GM21529 (cell line): ENCODE data around the gene LAMB4.

Experiments used
- ATAC-seq: cut with Tn5 transposase; IDR thresholded peaks from one replicate; pipeline ENCODE4 v1.9.1; 2021; ENCODE audit not compliant: unreplicated experiment

LAMB4 gene

GRCh38 chr7:108083980-108084379, 46.2 kb downstream of the LAMB4 start:
- no peak for ATAC-seq

DNA sequence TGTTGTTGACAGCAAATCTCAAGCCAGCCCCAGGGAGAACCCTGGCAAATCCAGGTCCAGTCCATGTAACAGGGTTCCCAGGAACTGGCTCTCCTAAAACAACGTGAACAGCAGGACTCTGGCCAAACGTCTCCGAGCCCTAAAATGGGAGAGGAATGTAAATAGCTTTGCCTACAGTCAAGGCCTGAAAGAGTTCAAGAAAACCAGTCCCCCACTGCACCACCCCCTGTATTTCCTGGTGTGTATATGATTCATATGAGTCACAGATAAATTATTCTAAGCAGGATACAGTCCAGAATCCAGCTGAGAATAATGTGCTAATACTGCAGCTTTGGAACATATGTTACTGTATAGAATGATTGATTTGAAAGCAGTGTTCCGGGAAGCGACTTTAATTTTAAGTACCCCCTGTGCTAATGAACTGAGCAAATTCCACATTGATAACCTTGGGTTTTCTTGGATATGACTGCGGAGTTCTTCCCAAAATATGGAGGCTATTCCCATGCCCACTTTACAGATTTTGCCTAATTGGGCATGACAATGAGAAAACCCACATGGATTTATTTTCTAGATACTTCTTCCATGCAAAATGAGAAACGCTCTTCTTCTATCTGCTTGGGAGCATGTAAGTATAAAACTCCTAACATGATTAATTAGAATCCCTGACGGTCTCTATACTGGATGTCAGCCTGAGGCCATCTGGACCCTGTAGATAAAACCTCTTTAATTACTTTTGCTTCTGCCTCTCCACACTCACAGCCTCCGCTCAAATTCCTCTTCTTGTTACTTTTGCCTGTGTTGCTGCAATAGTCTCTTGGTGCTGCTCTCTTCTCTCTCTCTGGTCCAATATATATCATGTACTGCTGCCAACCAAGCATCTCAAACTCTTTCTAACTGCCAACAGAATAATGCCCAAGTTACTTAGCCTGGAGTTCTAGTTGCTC, 50.2 kb downstream of the LAMB4 start:
- ATAC-seq, result no peak

DNA sequence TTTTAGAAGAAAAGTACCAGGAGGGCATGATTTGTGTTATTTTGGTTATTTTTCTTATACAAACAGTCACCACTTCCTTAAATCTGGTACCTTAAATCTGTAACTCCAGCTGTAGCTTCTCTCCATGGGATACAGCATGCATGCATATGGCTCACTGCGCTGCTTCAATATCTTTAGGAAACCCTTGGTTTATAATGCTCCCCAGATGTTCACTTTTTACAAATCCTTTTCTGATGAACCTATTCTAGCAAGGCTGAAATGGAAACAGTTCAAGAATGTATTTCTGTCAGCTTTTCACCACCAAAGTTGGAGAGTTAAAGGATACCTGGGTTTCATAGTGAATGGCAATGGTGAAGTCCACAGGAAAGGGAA, 50.9 kb downstream of the LAMB4 start:
- no peak for ATAC-seq

GRCh38 chr7:108078691-108079090, 51.5 kb downstream of the LAMB4 start:
- ATAC-seq, result no peak

GRCh38 chr7:108078211-108078673, 51.9 kb downstream of the LAMB4 start:
- no peak for ATAC-seq

GRCh38 chr7:108077709-108078108, 52.5 kb downstream of the LAMB4 start:
- no peak for ATAC-seq

DNA sequence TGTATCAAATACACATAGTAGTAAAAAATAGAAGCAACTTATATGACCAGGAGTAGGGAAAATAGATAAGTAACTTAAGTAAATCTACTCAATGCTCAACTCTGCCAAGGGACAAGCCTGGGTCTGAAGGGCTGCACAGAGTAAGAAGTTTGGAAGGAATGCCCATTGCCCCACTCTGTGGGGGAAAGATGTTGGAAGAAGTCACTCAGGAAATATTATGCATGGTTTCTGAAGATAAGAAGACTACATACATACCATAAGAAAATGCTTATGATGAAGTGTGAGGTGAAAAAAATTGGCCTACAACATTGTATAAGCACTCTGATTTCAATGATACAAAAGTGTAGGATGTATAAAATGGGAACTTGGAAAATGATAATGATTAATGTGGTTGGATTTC, 54.0 kb downstream of the LAMB4 start:
- no peak for ATAC-seq

- ATAC-seq, result no peak
Measured at GRCh38 chr7:108073305-108074070, 56.7 kb downstream of the LAMB4 start.

- no peak for ATAC-seq
Measured at GRCh38 chr7:108072739-108073138, 57.4 kb downstream of the LAMB4 start.

DNA sequence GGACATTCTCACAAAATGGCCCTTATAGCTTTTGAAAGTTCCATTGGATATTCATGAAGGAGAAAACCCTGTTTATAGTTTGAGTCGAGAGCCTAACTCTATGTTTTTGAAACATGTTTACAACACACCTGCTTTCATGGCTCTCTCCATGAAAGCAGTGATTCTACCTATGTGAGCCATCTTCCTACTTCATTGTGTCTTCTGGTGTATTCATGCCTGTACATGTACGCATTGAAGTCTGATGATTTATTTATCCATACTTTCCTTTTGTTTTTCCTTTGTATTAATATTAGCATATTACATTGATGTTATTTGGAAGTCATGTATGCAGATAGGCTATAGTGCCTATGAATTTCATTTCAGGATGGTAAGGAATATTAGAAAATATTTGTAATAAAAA, 58.0 kb downstream of the LAMB4 start:
- no peak for ATAC-seq

DNA sequence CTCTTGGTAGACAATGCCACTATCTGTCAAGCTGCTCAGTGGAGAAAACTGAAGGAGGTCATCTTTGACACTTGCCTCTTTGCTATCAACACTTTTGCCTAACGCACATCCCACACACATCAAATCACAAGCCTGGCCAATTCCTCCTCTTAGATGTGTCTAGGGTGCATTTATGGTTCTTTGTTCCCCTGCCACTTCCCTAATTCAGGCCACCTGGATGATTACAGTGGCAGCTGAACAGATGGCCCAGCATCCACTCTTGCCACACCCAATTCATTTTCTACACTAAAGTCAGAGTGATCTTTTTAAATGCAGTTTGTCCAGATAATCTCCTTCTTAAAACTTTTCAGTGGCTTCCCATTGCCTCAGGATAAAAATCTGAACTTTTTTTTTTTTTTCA, 58.6 kb downstream of the LAMB4 start:
- ATAC-seq, result no peak

DNA sequence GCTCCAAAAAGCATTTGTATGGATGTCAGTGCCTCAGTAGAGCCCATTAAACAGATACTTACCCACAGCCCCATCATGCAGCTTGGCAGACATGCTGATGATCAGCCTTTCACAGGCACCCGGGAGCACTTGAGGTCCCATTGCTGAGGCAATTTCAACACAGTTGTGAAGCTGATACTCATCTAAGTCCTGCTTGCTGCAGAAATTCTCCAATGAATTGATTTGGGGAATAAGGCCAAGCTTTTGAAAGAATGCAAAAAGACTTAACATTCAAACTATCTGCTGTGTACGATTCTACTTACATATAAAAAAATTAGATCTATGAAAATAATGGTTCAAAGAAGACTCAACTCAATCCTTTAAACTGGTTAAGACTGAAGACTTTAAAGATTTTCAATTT, 60.5 kb downstream of the LAMB4 start:
- ATAC-seq, result no peak

GRCh38 chr7:108067844-108068243, 62.3 kb downstream of the LAMB4 start:
- ATAC-seq, result no peak

- ATAC-seq, result no peak
Measured at GRCh38 chr7:108066486-108066885, 63.7 kb downstream of the LAMB4 start.

GRCh38 chr7:108063520-108063933, 66.6 kb downstream of the LAMB4 start:
- peak; percentile 83 for ATAC-seq

- ATAC-seq, result no peak
Measured at GRCh38 chr7:108062250-108063014, 67.7 kb downstream of the LAMB4 start.

GRCh38 chr7:108059526-108059925, 70.6 kb downstream of the LAMB4 start:
- no peak for ATAC-seq

DNA sequence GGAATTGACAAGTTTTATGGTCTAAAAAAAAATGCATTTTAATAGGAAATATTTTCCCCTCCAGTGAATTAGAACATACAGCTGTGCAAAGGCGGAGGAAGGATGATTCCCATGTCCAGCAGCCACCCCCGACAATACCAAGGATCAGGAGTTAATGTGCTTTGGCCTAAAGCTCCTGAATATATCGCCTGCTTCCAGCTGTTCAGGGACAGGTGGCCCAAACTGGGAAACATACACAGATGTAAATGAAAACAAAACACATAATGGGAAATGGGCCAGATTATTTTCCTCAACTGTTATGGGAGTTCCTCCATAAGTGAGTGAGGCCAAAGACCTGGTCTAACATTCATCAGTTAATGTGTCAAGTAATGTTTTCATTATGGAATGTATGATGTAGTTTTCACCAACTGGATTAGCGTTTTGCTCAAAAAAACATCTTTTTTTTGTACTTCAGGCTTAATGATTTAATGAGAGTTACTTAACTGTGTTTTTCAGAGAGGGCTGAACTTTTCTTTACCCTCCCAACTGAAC, 72.1 kb downstream of the LAMB4 start:
- ATAC-seq, result no peak

- no peak for ATAC-seq
Measured at GRCh38 chr7:108055611-108056021, 74.5 kb downstream of the LAMB4 start.

GRCh38 chr7:108054537-108054936, 75.6 kb downstream of the LAMB4 start:
- no peak for ATAC-seq

DNA sequence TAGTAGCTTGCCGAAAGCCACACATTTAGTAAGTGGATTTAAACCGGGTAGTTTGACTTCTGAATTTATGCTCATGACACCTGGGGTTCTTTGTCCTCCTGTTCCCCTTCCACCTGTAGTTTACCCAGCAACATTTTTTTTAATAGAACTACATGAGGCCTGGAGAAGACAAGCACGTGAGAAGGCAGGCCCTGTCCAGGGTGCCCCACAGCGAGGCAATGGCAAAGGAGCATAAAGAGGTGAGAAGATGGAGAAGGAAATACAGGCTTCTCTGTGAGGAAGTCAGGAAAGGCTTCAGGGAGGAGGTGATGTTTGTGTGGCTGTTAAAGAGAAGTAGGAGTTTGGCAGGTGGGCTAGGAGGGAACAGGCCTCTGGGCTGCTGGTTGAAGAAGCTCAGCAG, 76.9 kb downstream of the LAMB4 start:
- no peak for ATAC-seq
